Effector CD4-positive, alpha-beta T cell (primary cell): ENCODE measurements around the gene NDUFS2.
"Not testable (repeated sequence)": the region's sequence is repeated elsewhere in the genome, so short reads cannot be mapped to it uniquely, and the experiment has no call there.

ENCODE experiments used
- DNase-seq: peaks from one replicate; pipeline ENCODE4 v3.0.0-alpha.2; 2020

The NDUFS2 gene

GRCh38 chr1:161222175-161223019 lies 20.2 kb downstream of the NDUFS2 start:
- no peak for DNase-seq

GRCh38 chr1:161223805-161224694 lies 21.9 kb downstream of the NDUFS2 start:
- no peak for DNase-seq

GRCh38 chr1:161224695-161225087 lies 22.5 kb downstream of the NDUFS2 start:
- not testable (repeated sequence) for DNase-seq

- no peak for DNase-seq
These were observed 23.0 kb downstream of the NDUFS2 start for GRCh38 chr1:161225178-161225533.

GRCh38 chr1:161225534-161226319 lies 23.6 kb downstream of the NDUFS2 start, which contains the start of gene TOMM40L:
TSS of gene TOMM40L (plus strand) at chr1:161226060. CDS start at chr1:161226490, 430 bp downstream.
- peak; percentile 87 for DNase-seq

- DNase-seq = no peak
These were observed 24.1 kb downstream of the NDUFS2 start for GRCh38 chr1:161226320-161226711.

GRCh38 chr1:161226759-161227158 lies 24.6 kb downstream of the NDUFS2 start:
- DNase-seq = no peak

GRCh38 chr1:161227196-161227871 lies 25.2 kb downstream of the NDUFS2 start:
- DNase-seq = peak; percentile 89

GRCh38 chr1:161228032-161228431 lies 25.9 kb downstream of the NDUFS2 start:
- DNase-seq = no peak

GRCh38 chr1:161229896-161230295 lies 27.7 kb downstream of the NDUFS2 start:
- DNase-seq = no peak

GRCh38 chr1:161230762-161231161 lies 28.6 kb downstream of the NDUFS2 start:
- DNase-seq = no peak

- DNase-seq = no peak
These were observed 30.9 kb downstream of the NDUFS2 start for GRCh38 chr1:161233102-161233501.

GRCh38 chr1:161235957-161236775 lies 34.0 kb downstream of the NDUFS2 start:
- no peak for DNase-seq

- no peak for DNase-seq
These were observed 35.9 kb downstream of the NDUFS2 start, which contains the start of gene NR1I3 for GRCh38 chr1:161238039-161238473. TSS of gene NR1I3 (minus strand) at chr1:161238203. CDS start at chr1:161236565, 1,638 bp downstream.

GRCh38 chr1:161241682-161242081 lies 39.5 kb downstream of the NDUFS2 start:
- no peak for DNase-seq

- DNase-seq = no peak
These were observed 40.1 kb downstream of the NDUFS2 start for GRCh38 chr1:161242313-161242712.

- no peak for DNase-seq
These were observed 42.7 kb downstream of the NDUFS2 start for GRCh38 chr1:161244888-161245287.

- DNase-seq = not testable (repeated sequence)
These were observed 47.9 kb downstream of the NDUFS2 start for GRCh38 chr1:161250100-161250499.

GRCh38 chr1:161250829-161251228 lies 48.7 kb downstream of the NDUFS2 start:
- DNase-seq = no peak

GRCh38 chr1:161251579-161251978 lies 49.4 kb downstream of the NDUFS2 start:
- DNase-seq = no peak

GRCh38 chr1:161255302-161255701 lies 53.1 kb downstream of the NDUFS2 start:
- not testable (repeated sequence) for DNase-seq
